ENCODE data around the gene PLEKHG7. TPM values are rescaled to one million over a fixed set of nuclear protein-coding genes. Genes with fewer than 3 reads are reported as not detected.
A peak's percentile ranks its signal among the peaks of the same experiment; 100 is the strongest.

The PLEKHG7 gene
- total RNA-seq, 1 experiment from 2014 or later: 1.3 TPM

- H3K4me3 Mint-ChIP-seq (ENCODE audit: low read depth, unreplicated experiment): no peak overlapping the region
- no peaks in the 10 kb centered on the region for H3K27me3 Mint-ChIP-seq (ENCODE audit: unreplicated experiment)
- H3K36me3 Mint-ChIP-seq (ENCODE audit: insufficient read depth, unreplicated experiment): no peaks in the 10 kb centered on the region
- no peak for DNase-seq
- peaks cover 4% of the 10 kb centered on the region for H3K9me3 Mint-ChIP-seq (ENCODE audit: low read depth, unreplicated experiment)
- no peak overlapping the region for H3K27ac Mint-ChIP-seq (ENCODE audit: unreplicated experiment)
- intact Hi-C loops (cut with micrococcal nuclease; ENCODE audit: unreplicated experiment): no loop called here
- no peak for TF ChIP-seq CTCF (IDR thresholded peaks at IDR 0.05; ENCODE audit: unreplicated experiment)
- no TSS peak for BruUV-seq (replicated peaks)
- CTCF ChIA-PET: interaction anchor here (0.6 kb wide), 1 partner anchor 756 kb away, joined by 3 read pairs; no protein-coding TSS in a partner anchor
- H3K4me1 Mint-ChIP-seq (ENCODE audit: low read depth, unreplicated experiment): no peaks in the 10 kb centered on the region
Observed at GRCh38 chr12:92696216-92696615, 6.6 kb upstream of the PLEKHG7 start.

- H3K4me1 Mint-ChIP-seq (ENCODE audit: low read depth, unreplicated experiment): peaks cover 9% of the 10 kb centered on the region
- no peaks in the 10 kb centered on the region for H3K36me3 Mint-ChIP-seq (ENCODE audit: insufficient read depth, unreplicated experiment)
- DNase-seq: no peak
- CTCF ChIA-PET: no interaction called here
- no peak overlapping the region for H3K4me3 Mint-ChIP-seq (ENCODE audit: low read depth, unreplicated experiment)
- no peaks in the 10 kb centered on the region for H3K27me3 Mint-ChIP-seq (ENCODE audit: unreplicated experiment)
- H3K9me3 Mint-ChIP-seq (ENCODE audit: low read depth, unreplicated experiment): peaks cover 4% of the 10 kb centered on the region
- no peak for TF ChIP-seq CTCF (IDR thresholded peaks at IDR 0.05; ENCODE audit: unreplicated experiment)
- no TSS peak for BruUV-seq (replicated peaks)
- no peak overlapping the region for H3K27ac Mint-ChIP-seq (ENCODE audit: unreplicated experiment)
- intact Hi-C loops (cut with micrococcal nuclease; ENCODE audit: unreplicated experiment): no loop called here
Observed at GRCh38 chr12:92698474-92698873, 4.3 kb upstream of the PLEKHG7 start.

- intact Hi-C loops (cut with micrococcal nuclease; ENCODE audit: unreplicated experiment): no loop called here
- no TSS peak for BruUV-seq (replicated peaks)
- no peak for DNase-seq
- TF ChIP-seq CTCF (IDR thresholded peaks at IDR 0.05; ENCODE audit: unreplicated experiment): no peak
- H3K4me3 Mint-ChIP-seq (ENCODE audit: low read depth, unreplicated experiment): no peak overlapping the region
- H3K27me3 Mint-ChIP-seq (ENCODE audit: unreplicated experiment): no peaks in the 10 kb centered on the region
- H3K36me3 Mint-ChIP-seq (ENCODE audit: insufficient read depth, unreplicated experiment): no peaks in the 10 kb centered on the region
- peaks cover 4% of the 10 kb centered on the region for H3K9me3 Mint-ChIP-seq (ENCODE audit: low read depth, unreplicated experiment)
- H3K4me1 Mint-ChIP-seq (ENCODE audit: low read depth, unreplicated experiment): peaks cover 9% of the 10 kb centered on the region
- CTCF ChIA-PET: no interaction called here
- no peak overlapping the region for H3K27ac Mint-ChIP-seq (ENCODE audit: unreplicated experiment)
Observed at GRCh38 chr12:92701441-92701840, 1.3 kb upstream of the PLEKHG7 start.

GRCh38 chr12:92703786-92704185, 997 bp downstream of the PLEKHG7 start:
- DNase-seq: no peak
- BruUV-seq (replicated peaks): no TSS peak
- Mint-ChIP-seq H3K9me3 (ENCODE audit: low read depth, unreplicated experiment) (peaks cover 2% of the 10 kb centered on the region), H3K4me3 (ENCODE audit: low read depth, unreplicated experiment) (no peak overlapping the region), H3K27me3 (ENCODE audit: unreplicated experiment) (no peaks in the 10 kb centered on the region), H3K27ac (ENCODE audit: unreplicated experiment) (peak overlapping the region; percentile 47), H3K36me3 (ENCODE audit: insufficient read depth, unreplicated experiment) (no peaks in the 10 kb centered on the region), H3K4me1 (ENCODE audit: low read depth, unreplicated experiment) (peaks cover 9% of the 10 kb centered on the region)
- CTCF ChIA-PET: interaction anchor here (1.4 kb wide), 1 partner anchor 32 kb away, joined by 5 read pairs; no protein-coding TSS in a partner anchor
- intact Hi-C loops (cut with micrococcal nuclease; ENCODE audit: unreplicated experiment): no loop called here
- TF ChIP-seq CTCF (IDR thresholded peaks at IDR 0.05; ENCODE audit: unreplicated experiment): no peak
